Mucosa of descending colon (tissue), 3 donors: ENCODE measurements around the gene NOL4L. TPM values are rescaled to one million over a fixed set of nuclear protein-coding genes. Genes with fewer than 3 reads are reported as not detected.

Experiments
- ATAC-seq: fragments of 200-7000 bp; cut with Tn5 transposase; one replicate; pipeline ENCODE4 v1.9.1; 2020; ENCODE audit warnings: mild to moderate bottlenecking, moderate library complexity
- DNase-seq, 3 donors: peaks; one replicate each; pipeline ENCODE4 v3.0.0-alpha.2; 2020
- H3K36me3 ChIP-seq: fragments of 200-600 bp; one replicate; pipeline ENCODE4 v1.8.0; 2021; ENCODE audit warnings: low read depth, mild to moderate bottlenecking
- H3K4me1 ChIP-seq: fragments of 200-600 bp; one replicate; pipeline ENCODE4 v1.8.0; 2021; ENCODE audit warnings: low read depth, mild to moderate bottlenecking
- H3K4me3 ChIP-seq: fragments of 200-600 bp; one replicate; pipeline ENCODE4 v1.8.0; 2021; ENCODE audit warnings: mild to moderate bottlenecking
- H3K9me3 ChIP-seq: fragments of 200-600 bp; one replicate; pipeline ENCODE4 v1.8.0; 2021; ENCODE audit warnings: mild to moderate bottlenecking
- CTCF ChIP-seq: fragments of 200-600 bp; IDR thresholded peaks from one replicate; pipeline ENCODE4 v1.8.0; 2022; ENCODE audit warnings: antibody characterized with exemption, mild to moderate bottlenecking
- intact Hi-C, 2 donors: fragments of 100-400 bp; cut with DNase I in 1 of 2; cut with micrococcal nuclease in 1 of 2; formaldehyde crosslinking; loops; one replicate each; pipeline versions ENCODE4 v1.11.0 to v1.11.1; 2022; cut with DNase I, micrococcal nuclease
- total RNA-seq, 3 donors: library from RNA; stranded (reverse); fragmentation: NEBNext Ultra II Directional in 2 of 3; extraction: Animal tissue kit (Norgen Biotek cat#: 25700) in 2 of 3; gene quantifications; one replicate each; pipeline versions ENCODE4 v1.2.1 to v1.2.4, GENCODE V29; 2021 to 2023
- donor health status: DM: no; HTN: no; CAD: no; lungs with moderate emphysema.
- donor health status: DM: no; HTN: no; CAD: no.
- donor health status: DM: no; HTN: yes; CAD: no.

The NOL4L gene
- total RNA-seq, 3 donors from 2014 or later: 46.1 to 75.3 (median 55.1) TPM

- H3K4me1 ChIP-seq: no peaks in the 10 kb centered on the region
- DNase-seq (no peak), ATAC-seq (no peak)
- TF ChIP-seq CTCF: no peak
- intact Hi-C loops: no loop called here
- H3K9me3 ChIP-seq: no peaks in the 10 kb centered on the region
- no peaks in the 10 kb centered on the region for H3K36me3 ChIP-seq
- H3K4me3 ChIP-seq: no peak overlapping the region
These were observed 38.0 kb downstream of the NOL4L start for GRCh38 chr20:32546918-32547752.

GRCh38 chr20:32544893-32545840 lies 40.0 kb downstream of the NOL4L start:
- no peaks in the 10 kb centered on the region for H3K36me3 ChIP-seq
- intact Hi-C loops: no loop called here
- no peaks in the 10 kb centered on the region for H3K4me1 ChIP-seq
- DNase-seq (no peak), ATAC-seq (no peak)
- TF ChIP-seq CTCF: no peak
- no peaks in the 10 kb centered on the region for H3K9me3 ChIP-seq
- H3K4me3 ChIP-seq: no peak overlapping the region

- no peak for TF ChIP-seq CTCF
- intact Hi-C loops: no loop called here
- DNase-seq (no peak), ATAC-seq (no peak)
- Histone ChIP-seq H3K36me3 (no peaks in the 10 kb centered on the region), H3K4me3 (no peak overlapping the region), H3K4me1 (peaks cover 9% of the 10 kb centered on the region), H3K9me3 (no peaks in the 10 kb centered on the region)
These were observed 40.8 kb downstream of the NOL4L start for GRCh38 chr20:32544260-32544722.

GRCh38 chr20:32543570-32544259 lies 41.4 kb downstream of the NOL4L start:
- Histone ChIP-seq H3K4me1 (peaks cover 15% of the 10 kb centered on the region), H3K9me3 (no peaks in the 10 kb centered on the region), H3K4me3 (no peak overlapping the region), H3K36me3 (no peaks in the 10 kb centered on the region)
- intact Hi-C loops: no loop called here
- no peak for TF ChIP-seq CTCF
- DNase-seq: no peak
- ATAC-seq: no peak

GRCh38 chr20:32542259-32542615 lies 42.9 kb downstream of the NOL4L start:
- DNase-seq (no peak), ATAC-seq (no peak)
- Histone ChIP-seq H3K36me3 (no peaks in the 10 kb centered on the region), H3K4me1 (peaks cover 23% of the 10 kb centered on the region), H3K9me3 (no peaks in the 10 kb centered on the region), H3K4me3 (no peak overlapping the region)
- TF ChIP-seq CTCF: no peak
- intact Hi-C loops: no loop called here
